ENCODE results near the gene TTPAL.

TTPAL gene

DNA sequence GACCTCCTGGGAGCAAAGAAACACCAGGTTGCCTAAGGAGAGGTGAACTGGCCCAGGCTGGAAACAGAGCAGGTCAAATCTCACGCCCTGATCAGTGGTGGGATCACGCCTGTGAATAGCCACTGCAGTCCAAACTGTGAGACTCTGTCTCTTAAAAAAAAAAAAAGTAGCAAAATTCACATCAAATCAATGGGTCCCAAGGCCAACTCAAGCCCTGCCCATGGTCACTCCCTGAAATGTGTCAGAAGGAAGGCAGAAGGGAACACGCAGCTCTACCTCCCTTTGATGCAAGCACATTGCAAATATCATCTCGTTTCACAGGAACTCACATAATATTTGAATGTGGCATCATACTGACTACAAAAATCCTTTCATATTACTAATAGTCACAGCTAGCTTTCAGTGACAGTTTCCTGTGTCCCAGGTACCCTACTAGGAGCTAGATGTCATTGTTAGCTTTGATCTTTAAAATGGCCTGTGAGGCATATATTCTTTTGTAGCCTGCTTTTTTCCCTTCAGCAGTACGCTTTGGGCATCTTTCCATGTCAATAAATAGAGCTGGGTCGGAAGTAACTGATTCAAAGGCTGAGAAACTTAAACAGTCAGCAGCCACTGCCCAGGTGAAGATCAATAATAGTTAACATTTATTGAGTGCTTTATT lies 14.4 kb upstream of the TTPAL start:
- Histone ChIP-seq H3K79me2 (ENCODE audit: control insufficient read depth, low read length) (no peaks in the 10 kb centered on the region), H3K4me1 (ENCODE audit: control insufficient read depth, low read length) (no peaks in the 10 kb centered on the region), H3K4me3 (ENCODE audit: low read length) (no peak overlapping the region), H3K9me2 (replicated peaks; ENCODE audit: control insufficient read depth, low read length) (no peaks in the 10 kb centered on the region), H3F3A (ENCODE audit: control insufficient read depth, insufficient read depth) (no peaks in the 10 kb centered on the region), H4K20me1 (ENCODE audit: control insufficient read depth, insufficient read depth, low read depth, low read length) (no peaks in the 10 kb centered on the region), H3K36me3 (ENCODE audit: control insufficient read depth, low read length) (no peaks in the 10 kb centered on the region), H3K27ac (ENCODE audit: low read depth, low read length) (no peak overlapping the region), H3K4me2 (ENCODE audit: low read length) (no peak overlapping the region), H3K9me3 (ENCODE audit: control insufficient read depth, insufficient read depth, low read length) (no peaks in the 10 kb centered on the region), H3K27me3 (ENCODE audit: control insufficient read depth, low read length) (no peaks in the 10 kb centered on the region)
- peak; percentile 40 for TF ChIP-seq CTCF (IDR thresholded peaks at IDR 0.05; ENCODE audit: low read depth, low read length, poor library complexity, severe bottlenecking)
- no peak for TF ChIP-seq EZH2phosphoT487 (IDR thresholded peaks at IDR 0.05; ENCODE audit: borderline replicate concordance, low read length)

DNA sequence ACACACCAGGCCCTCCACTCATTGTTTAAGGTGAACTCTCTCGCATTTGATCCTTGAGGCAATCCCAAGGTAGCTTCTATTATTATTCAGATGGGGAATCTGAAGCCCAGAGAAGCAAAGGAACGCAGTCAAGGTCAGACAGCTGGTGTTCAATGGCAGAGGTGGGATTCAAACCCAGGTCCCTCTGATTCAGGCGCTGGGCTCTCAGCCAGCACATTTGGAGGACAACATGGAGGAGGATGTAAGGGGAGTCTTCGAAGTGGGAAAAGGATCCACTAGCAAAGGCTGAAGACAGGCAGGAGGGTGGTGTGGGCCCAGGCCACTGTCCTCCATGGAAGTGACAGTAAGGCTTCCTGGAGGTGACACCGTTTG lies 13.9 kb upstream of the TTPAL start:
- TF ChIP-seq CTCF (IDR thresholded peaks at IDR 0.05; ENCODE audit: low read depth, low read length, poor library complexity, severe bottlenecking) (no peak), EZH2phosphoT487 (IDR thresholded peaks at IDR 0.05; ENCODE audit: borderline replicate concordance, low read length) (no peak)
- Histone ChIP-seq H3K4me3 (ENCODE audit: low read length) (no peak overlapping the region), H3K9me2 (replicated peaks; ENCODE audit: control insufficient read depth, low read length) (no peaks in the 10 kb centered on the region), H3K36me3 (ENCODE audit: control insufficient read depth, low read length) (no peaks in the 10 kb centered on the region), H3K9me3 (ENCODE audit: control insufficient read depth, insufficient read depth, low read length) (no peaks in the 10 kb centered on the region), H3K79me2 (ENCODE audit: control insufficient read depth, low read length) (no peaks in the 10 kb centered on the region), H3K4me1 (ENCODE audit: control insufficient read depth, low read length) (no peaks in the 10 kb centered on the region), H3K27me3 (ENCODE audit: control insufficient read depth, low read length) (no peaks in the 10 kb centered on the region), H3K4me2 (ENCODE audit: low read length) (no peak overlapping the region), H4K20me1 (ENCODE audit: control insufficient read depth, insufficient read depth, low read depth, low read length) (no peaks in the 10 kb centered on the region), H3K27ac (ENCODE audit: low read depth, low read length) (no peak overlapping the region), H3F3A (ENCODE audit: control insufficient read depth, insufficient read depth) (no peaks in the 10 kb centered on the region)

GRCh38 chr20:44463466-44463865 lies 12.2 kb upstream of the TTPAL start:
- H4K20me1 ChIP-seq (ENCODE audit: control insufficient read depth, insufficient read depth, low read depth, low read length), result no peaks in the 10 kb centered on the region
- TF ChIP-seq CTCF (IDR thresholded peaks at IDR 0.05; ENCODE audit: low read depth, low read length, poor library complexity, severe bottlenecking), result no peak
- no peaks in the 10 kb centered on the region for H3K4me1 ChIP-seq (ENCODE audit: control insufficient read depth, low read length)
- H3K27ac ChIP-seq (ENCODE audit: low read depth, low read length), result no peak overlapping the region
- H3K79me2 ChIP-seq (ENCODE audit: control insufficient read depth, low read length), result no peaks in the 10 kb centered on the region
- no peaks in the 10 kb centered on the region for H3F3A ChIP-seq (ENCODE audit: control insufficient read depth, insufficient read depth)
- H3K4me3 ChIP-seq (ENCODE audit: low read length), result no peak overlapping the region
- H3K36me3 ChIP-seq (ENCODE audit: control insufficient read depth, low read length), result no peaks in the 10 kb centered on the region
- no peaks in the 10 kb centered on the region for H3K9me2 ChIP-seq (replicated peaks; ENCODE audit: control insufficient read depth, low read length)
- H3K9me3 ChIP-seq (ENCODE audit: control insufficient read depth, insufficient read depth, low read length), result no peaks in the 10 kb centered on the region
- no peak overlapping the region for H3K4me2 ChIP-seq (ENCODE audit: low read length)
- peaks cover 15% of the 10 kb centered on the region for H3K27me3 ChIP-seq (ENCODE audit: control insufficient read depth, low read length)

All from DOHH2 (cell line).